Peyer's patch (tissue), 4 donors: Measurements from ENCODE around the gene B4GALNT2.

Experiments
- CTCF ChIP-seq, 6 experiments: fragments of 450-650 bp in 4 of 6; fragments of 200-600 bp in 2 of 6; sonication (generic) in 1 of 6; IDR thresholded peaks; one replicate each; pipeline ENCODE4 v1.5.1; 2017 to 2019; ENCODE audit warnings: antibody characterized with exemption in 6 of 6, mild to moderate bottlenecking in 3 of 6, moderate library complexity in 1 of 6
- POLR2A ChIP-seq, 2 donors: fragments of 450-650 bp; IDR thresholded peaks; one replicate each; pipeline ENCODE4 v1.5.1; 2017; ENCODE audit warnings: antibody characterized with exemption in 2 of 2, mild to moderate bottlenecking in 2 of 2, moderate library complexity in 2 of 2

GRCh38 chr17:49086316-49086605 lies 46.3 kb upstream of the B4GALNT2 start:
- TF ChIP-seq POLR2A (IDR thresholded peaks at IDR 0.05) (no peak), CTCF (IDR thresholded peaks at IDR 0.05) (no peak)
